HCT116 (cell line): Measurements from ENCODE around the gene CWC27. TPM values are rescaled to one million over a fixed set of nuclear protein-coding genes. Genes with fewer than 3 reads are reported as not detected.
"Not testable (repeated sequence)": the region's sequence is repeated elsewhere in the genome, so short reads cannot be mapped to it uniquely, and the experiment has no call there.

Experiments
- ATAC-seq: fragments of 200-7000 bp; cut with Tn5 transposase; 2 replicates; pipeline ENCODE4 v1.9.1; 2020; ENCODE audit warnings: mild to moderate bottlenecking, moderate library complexity
- BruUV-seq: library from RNA; stranded (reverse); fragments of 400-500 nt; replicated peaks from 2 replicates; lab custom pipeline; 2021; lab: Mats Ljungman, UMichigan
- CTCF ChIA-PET: fragments of 300-600 bp; sonication (Branson Sonifier 250); formaldehyde crosslinking; loops from one replicate; lab custom pipeline; 2021; ENCODE audit warnings: antibody characterized with exemption; lab: Charles Lee
- POLR2A ChIA-PET: fragments of 300-600, 350-600 bp; sonication (Branson Sonifier 250); formaldehyde crosslinking; loops from one replicate; lab custom pipeline; 2021; ENCODE audit warnings: antibody characterized with exemption; lab: Charles Lee
- RAD21 ChIA-PET, 2 experiments: fragments of 300-600 bp; sonication (Branson Sonifier 250); formaldehyde crosslinking; loops; one replicate each; lab custom pipeline; 2023; ENCODE audit warnings: low total read pairs in 2 of 2; ENCODE audit not compliant: uncharacterized antibody in 2 of 2, unreplicated experiment in 2 of 2, low non-redundant PET in 1 of 2; lab: Charles Lee
- DNase-seq: peaks from one replicate; pipeline ENCODE4 v3.0.0-alpha.2; 2010; ENCODE audit warnings: low read depth, low spot score
- H2AFZ ChIP-seq: fragments of 200-600 bp; shearing (Covaris generic), sonication (generic); 2 replicates; pipeline ENCODE4 v1.6.1; 2017; ENCODE audit warnings: low read depth, mixed run types, mixed read lengths, antibody characterized with exemption, low read length; ENCODE audit not compliant: poor library complexity, severe bottlenecking
- H3K27ac ChIP-seq: 2 replicates; pipeline ENCODE4 v1.5.1; 2012; ENCODE audit warnings: low read depth, low read length
- H3K27me3 ChIP-seq: fragments of 200-600 bp; sonication (generic); 2 replicates; pipeline ENCODE4 v1.6.1; 2016; ENCODE audit warnings: mixed run types, low read length, mixed read lengths; ENCODE audit not compliant: insufficient read depth
- H3K36me3 ChIP-seq, 2 experiments: fragments of 200-500 bp in 1 of 2; fragments of 200-600 bp in 1 of 2; sonication (Bioruptor generic) in 1 of 2; sonication (generic) in 1 of 2; 2 replicates each; pipeline versions ENCODE4 v1.5.1 to v1.6.1; 2014 to 2016; ENCODE audit warnings: low read length in 2 of 2, inconsistent platforms in 1 of 2, mixed read lengths in 1 of 2, mixed run types in 1 of 2; ENCODE audit not compliant: insufficient read depth in 2 of 2, control insufficient read depth in 1 of 2
- H3K4me1 ChIP-seq, 2 experiments: fragments of 200-600 bp in 1 of 2; sonication (generic) in 1 of 2; 2 replicates each; pipeline versions ENCODE4 v1.5.1 to v1.6.1; 2012 to 2017; ENCODE audit warnings: low read length in 2 of 2, inconsistent platforms in 1 of 2, mild to moderate bottlenecking in 1 of 2, mixed read lengths in 1 of 2, mixed run types in 1 of 2, moderate library complexity in 1 of 2; ENCODE audit not compliant: insufficient read depth in 2 of 2, control insufficient read depth in 1 of 2
- H3K4me2 ChIP-seq: fragments of 200-600 bp; sonication (generic); 2 replicates; pipeline ENCODE4 v1.6.1; 2017; ENCODE audit warnings: mixed run types, low read length, mixed read lengths
- H3K4me3 ChIP-seq, 2 experiments: fragments of 200-600 bp in 1 of 2; sonication (generic) in 1 of 2; replicated peaks in 1 of 2; 2 replicates each; pipeline ENCODE4 v1.5.1; 2011 to 2016; ENCODE audit warnings: low read length in 2 of 2, control low read depth in 1 of 2, low read depth in 1 of 2, mild to moderate bottlenecking in 1 of 2, mixed read lengths in 1 of 2, mixed run types in 1 of 2
- H3K79me2 ChIP-seq: fragments of 200-600 bp; sonication (generic); 2 replicates; pipeline ENCODE4 v1.6.1; 2017; ENCODE audit warnings: mild to moderate bottlenecking, mixed run types, low read length, moderate library complexity, mixed read lengths; ENCODE audit not compliant: insufficient read depth
- H3K9ac ChIP-seq: fragments of 200-600 bp; sonication (generic); 2 replicates; pipeline ENCODE4 v1.6.1; 2016; ENCODE audit warnings: low read length, mixed read lengths
- H3K9me2 ChIP-seq: fragments of 200-600 bp; sonication (generic), shearing (Covaris generic); 2 replicates; pipeline ENCODE4 v1.6.1; 2017; ENCODE audit warnings: mixed run types, mild to moderate bottlenecking, moderate library complexity; ENCODE audit not compliant: insufficient read depth
- H3K9me3 ChIP-seq, 2 experiments: fragments of 200-500 bp in 1 of 2; fragments of 200-600 bp in 1 of 2; sonication (Bioruptor generic) in 1 of 2; sonication (generic) in 1 of 2; 2 replicates each; pipeline ENCODE4 v1.6.1; 2014 to 2017; ENCODE audit warnings: low read length in 2 of 2, mixed read lengths in 2 of 2, inconsistent platforms in 1 of 2, low read depth in 1 of 2, mild to moderate bottlenecking in 1 of 2, mixed run types in 1 of 2, moderate library complexity in 1 of 2; ENCODE audit not compliant: control insufficient read depth in 1 of 2, insufficient read depth in 1 of 2
- H4K20me1 ChIP-seq: fragments of 200-600 bp; sonication (generic), shearing (Covaris generic); 2 replicates; pipeline ENCODE4 v1.6.1; 2017; ENCODE audit warnings: mixed run types, mild to moderate bottlenecking, moderate library complexity; ENCODE audit not compliant: insufficient read depth
- CEBPB ChIP-seq: IDR thresholded peaks from 2 replicates; pipeline ENCODE4 v1.6.1; 2012; ENCODE audit warnings: low read depth
- EZH2phosphoT487 ChIP-seq: fragments of 200-600 bp; IDR thresholded peaks from 2 replicates; pipeline ENCODE4 v1.6.1; 2018; ENCODE audit warnings: antibody characterized with exemption, borderline replicate concordance
- SIN3A ChIP-seq: IDR thresholded peaks from 2 replicates; pipeline ENCODE4 v1.6.1; 2012; ENCODE audit warnings: low read depth
- SP1 ChIP-seq: IDR thresholded peaks from 2 replicates; pipeline ENCODE4 v1.6.1; 2012; ENCODE audit warnings: low read depth
- ZFX ChIP-seq: fragments of 450-650 bp; IDR thresholded peaks from 2 replicates; pipeline ENCODE4 v1.6.1; 2017
- ZNF274 ChIP-seq: fragments of 200-500 bp; sonication (Bioruptor generic); IDR thresholded peaks from 2 replicates; pipeline ENCODE4 v1.6.1; 2014; ENCODE audit warnings: mild to moderate bottlenecking, low read depth, low read length, inconsistent platforms
- intact Hi-C: fragments of 100-400 bp; cut with micrococcal nuclease; formaldehyde crosslinking; loops from 2 replicates; pipeline ENCODE4 v1.10.0; 2022
- total RNA-seq: library from RNA; stranded (reverse); gene quantifications from one replicate; pipeline ENCODE4 v1.2.1, GENCODE V29; 2021; ENCODE audit not compliant: unreplicated experiment
- TF ChIP-seq, protein P1 (sequence below): IDR thresholded peaks from 2 replicates; pipeline ENCODE4 v1.6.1; 2012

Gene CWC27
- total RNA-seq, 1 experiment from 2014 or later: 29.1 TPM

DNA sequence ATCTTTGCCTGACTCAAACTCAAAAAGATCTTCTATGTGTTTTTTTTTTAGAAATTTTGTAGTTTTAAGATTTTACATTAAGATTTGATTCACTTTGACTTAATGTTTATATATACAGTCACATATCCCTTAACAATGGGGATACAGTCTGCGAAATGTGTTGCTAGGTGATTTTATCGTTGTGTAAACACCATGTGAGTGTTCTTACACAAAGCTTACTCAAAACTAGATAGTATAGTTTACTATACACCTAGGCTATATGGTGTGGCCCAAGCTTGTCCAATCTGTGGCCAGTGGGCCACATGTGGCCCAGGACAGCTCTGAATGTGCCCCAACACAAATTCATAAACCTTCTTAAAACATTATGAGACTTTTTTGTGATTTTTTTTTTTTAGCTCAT, 131.9 kb downstream of the CWC27 start:
- Histone ChIP-seq H3K9ac (no peak overlapping the region), H3K27ac (no peak overlapping the region), H4K20me1 (no peaks in the 10 kb centered on the region), H2AFZ (no peak overlapping the region), H3K9me3 (no peaks in the 10 kb centered on the region), H3K27me3 (no peaks in the 10 kb centered on the region), H3K4me3 (no peak overlapping the region), H3K9me2 (no peaks in the 10 kb centered on the region), H3K4me1 (no peaks in the 10 kb centered on the region), H3K36me3 (no peaks in the 10 kb centered on the region), H3K79me2 (no peaks in the 10 kb centered on the region), H3K4me2 (no peak overlapping the region)
- no peak for DNase-seq
- ChIA-PET RAD21 (no interaction called here), CTCF (no interaction called here), POLR2A (no interaction called here)
- BruUV-seq: no TSS peak
- no peak for ATAC-seq
- intact Hi-C loops: no loop called here
- no peak for TF ChIP-seq SIN3A
- TF ChIP-seq EZH2phosphoT487: no peak
- TF ChIP-seq CEBPB: no peak
- TF ChIP-seq, protein P1, sequence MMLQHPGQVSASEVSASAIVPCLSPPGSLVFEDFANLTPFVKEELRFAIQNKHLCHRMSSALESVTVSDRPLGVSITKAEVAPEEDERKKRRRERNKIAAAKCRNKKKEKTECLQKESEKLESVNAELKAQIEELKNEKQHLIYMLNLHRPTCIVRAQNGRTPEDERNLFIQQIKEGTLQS: no peak
- no peak for TF ChIP-seq ZNF274
- TF ChIP-seq SP1: no peak
- no peak for TF ChIP-seq ZFX

DNA sequence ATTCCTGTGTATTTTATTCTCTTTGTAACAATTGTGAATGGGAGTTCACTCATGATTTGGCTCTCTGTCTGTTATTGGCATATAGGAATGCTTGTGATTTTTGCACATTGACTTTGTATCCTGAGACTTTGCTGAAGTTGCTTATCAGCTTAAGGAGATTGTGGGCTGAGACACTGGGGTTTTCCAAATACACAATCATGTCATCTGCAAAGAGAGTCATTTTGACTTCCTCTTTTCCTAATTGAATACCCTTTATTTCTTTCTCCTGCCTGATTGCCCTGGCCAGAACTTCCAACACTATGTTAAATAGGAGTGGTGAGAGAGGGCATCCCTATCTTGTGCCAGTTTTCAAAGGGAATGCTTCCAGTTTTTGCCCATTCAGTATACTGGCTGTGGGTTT, 138.7 kb downstream of the CWC27 start:
- H3K36me3 ChIP-seq, H3K4me1 ChIP-seq, intact Hi-C loops, H4K20me1 ChIP-seq, H3K9ac ChIP-seq, POLR2A ChIA-PET, H3K4me2 ChIP-seq, H3K9me2 ChIP-seq, H2AFZ ChIP-seq, DNase-seq, H3K27ac ChIP-seq, H3K79me2 ChIP-seq, H3K4me3 ChIP-seq, ATAC-seq, CTCF ChIA-PET, H3K9me3 ChIP-seq, H3K27me3 ChIP-seq, RAD21 ChIA-PET, BruUV-seq: not testable (repeated sequence)
